Gastroesophageal sphincter (tissue), 3 donors: ENCODE data around the gene TMEM272.

Source experiments
- EP300 ChIP-seq: sonication (generic); formaldehyde crosslinking; IDR thresholded peaks from one replicate; pipeline ENCODE4 v1.6.1; 2017; ENCODE audit warnings: antibody characterized with exemption, mild to moderate bottlenecking
- POLR2A ChIP-seq, 2 donors: fragments of 450-650 bp; IDR thresholded peaks; one replicate each; pipeline ENCODE4 v1.6.1; 2017; ENCODE audit warnings: antibody characterized with exemption in 2 of 2, mild to moderate bottlenecking in 2 of 2, moderate library complexity in 1 of 2
- POLR2AphosphoS5 ChIP-seq: sonication (generic); formaldehyde crosslinking; IDR thresholded peaks from one replicate; pipeline ENCODE4 v1.6.1; 2017; ENCODE audit warnings: antibody characterized with exemption
- TF ChIP-seq, protein P1 (sequence below), 4 experiments: fragments of 200-600 bp in 2 of 4; fragments of 450-650 bp in 2 of 4; sonication (generic) in 1 of 4; IDR thresholded peaks; one replicate each; pipeline ENCODE4 v1.5.1; 2017 to 2019; ENCODE audit warnings: antibody characterized with exemption in 4 of 4, mild to moderate bottlenecking in 2 of 4, moderate library complexity in 2 of 4

DNA sequence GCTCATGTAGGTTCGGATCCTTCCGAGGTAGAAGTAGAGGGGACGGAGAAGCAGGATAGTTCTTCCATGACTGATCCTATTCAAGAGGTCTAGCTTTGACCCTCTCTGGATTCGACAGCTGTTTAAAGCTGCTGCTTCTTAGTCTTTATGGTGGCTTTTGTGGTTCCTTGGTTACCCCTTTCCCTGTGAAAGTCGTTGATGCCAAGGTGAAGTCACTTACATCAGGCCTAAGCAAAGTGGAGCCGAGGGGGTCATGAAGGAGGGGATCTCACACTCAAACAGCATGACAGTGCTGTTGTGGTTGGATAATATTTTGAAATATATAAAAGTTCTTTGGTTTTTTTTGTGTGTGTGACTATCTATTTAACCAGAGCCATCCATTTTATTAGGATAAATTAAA lies 24.9 kb upstream of the TMEM272 start:
- TF ChIP-seq, protein P1, sequence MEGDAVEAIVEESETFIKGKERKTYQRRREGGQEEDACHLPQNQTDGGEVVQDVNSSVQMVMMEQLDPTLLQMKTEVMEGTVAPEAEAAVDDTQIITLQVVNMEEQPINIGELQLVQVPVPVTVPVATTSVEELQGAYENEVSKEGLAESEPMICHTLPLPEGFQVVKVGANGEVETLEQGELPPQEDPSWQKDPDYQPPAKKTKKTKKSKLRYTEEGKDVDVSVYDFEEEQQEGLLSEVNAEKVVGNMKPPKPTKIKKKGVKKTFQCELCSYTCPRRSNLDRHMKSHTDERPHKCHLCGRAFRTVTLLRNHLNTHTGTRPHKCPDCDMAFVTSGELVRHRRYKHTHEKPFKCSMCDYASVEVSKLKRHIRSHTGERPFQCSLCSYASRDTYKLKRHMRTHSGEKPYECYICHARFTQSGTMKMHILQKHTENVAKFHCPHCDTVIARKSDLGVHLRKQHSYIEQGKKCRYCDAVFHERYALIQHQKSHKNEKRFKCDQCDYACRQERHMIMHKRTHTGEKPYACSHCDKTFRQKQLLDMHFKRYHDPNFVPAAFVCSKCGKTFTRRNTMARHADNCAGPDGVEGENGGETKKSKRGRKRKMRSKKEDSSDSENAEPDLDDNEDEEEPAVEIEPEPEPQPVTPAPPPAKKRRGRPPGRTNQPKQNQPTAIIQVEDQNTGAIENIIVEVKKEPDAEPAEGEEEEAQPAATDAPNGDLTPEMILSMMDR (IDR thresholded peaks at IDR 0.05): no peak
- no peak for TF ChIP-seq POLR2A (IDR thresholded peaks at IDR 0.05)
- no peak for TF ChIP-seq POLR2AphosphoS5
- TF ChIP-seq EP300: no peak
